ENCODE measurements around the gene POLR3GL.
"Not testable (repeated sequence)": the region's sequence is repeated elsewhere in the genome, so short reads cannot be mapped to it uniquely, and the experiment has no call there.

Gene POLR3GL, protein sequence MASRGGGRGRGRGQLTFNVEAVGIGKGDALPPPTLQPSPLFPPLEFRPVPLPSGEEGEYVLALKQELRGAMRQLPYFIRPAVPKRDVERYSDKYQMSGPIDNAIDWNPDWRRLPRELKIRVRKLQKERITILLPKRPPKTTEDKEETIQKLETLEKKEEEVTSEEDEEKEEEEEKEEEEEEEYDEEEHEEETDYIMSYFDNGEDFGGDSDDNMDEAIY

DNA sequence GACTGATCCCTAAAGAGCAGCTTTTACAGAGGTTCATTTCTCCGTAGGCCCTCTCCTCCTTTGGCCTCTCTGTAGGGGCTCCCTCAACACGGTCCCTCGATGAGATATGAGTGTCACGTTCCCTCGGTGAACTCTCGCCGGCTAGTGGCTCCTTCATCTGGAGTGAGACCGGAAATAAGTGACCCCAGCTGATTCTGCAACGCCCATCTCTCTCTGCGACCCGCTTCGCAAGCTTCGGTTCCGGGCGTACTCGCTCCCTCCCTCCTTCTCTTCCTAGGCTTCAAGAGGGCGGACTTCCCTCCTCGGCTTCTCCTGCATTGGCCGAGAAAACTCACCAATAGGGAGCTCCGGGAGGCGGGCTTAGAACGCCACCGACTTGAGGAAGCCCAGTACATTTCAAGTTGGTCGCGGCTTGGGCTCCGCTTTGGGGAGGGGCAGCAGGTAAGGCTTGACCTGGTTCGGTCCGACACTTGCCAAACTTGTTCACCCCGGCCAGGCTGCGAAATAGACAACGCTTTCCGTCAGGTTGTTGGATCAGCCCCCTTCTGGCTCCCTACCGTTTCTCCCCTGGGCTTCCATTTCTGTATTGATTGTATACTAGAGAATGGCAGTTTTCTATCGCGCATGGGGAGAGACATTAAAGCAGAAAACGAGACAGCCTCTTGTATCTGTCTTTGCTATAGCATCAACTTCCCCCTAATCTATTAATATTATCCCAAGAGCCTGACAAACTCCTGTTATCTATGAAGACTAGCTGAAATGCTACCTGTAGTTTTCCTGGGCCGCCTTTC is at the start of gene POLR3GL, which contains the start of gene ANKRD34A:
POLR3GL (plus strand) TSS at position 363 of the 791 bp plus-strand sequence. CDS start 10,176 bp downstream, outside the sequence.
ANKRD34A (minus strand) TSS at position 248 of the 791 bp plus-strand sequence. CDS start 2,816 bp downstream, outside the sequence.
- peak; percentile 99 for FAIRE-seq

DNA sequence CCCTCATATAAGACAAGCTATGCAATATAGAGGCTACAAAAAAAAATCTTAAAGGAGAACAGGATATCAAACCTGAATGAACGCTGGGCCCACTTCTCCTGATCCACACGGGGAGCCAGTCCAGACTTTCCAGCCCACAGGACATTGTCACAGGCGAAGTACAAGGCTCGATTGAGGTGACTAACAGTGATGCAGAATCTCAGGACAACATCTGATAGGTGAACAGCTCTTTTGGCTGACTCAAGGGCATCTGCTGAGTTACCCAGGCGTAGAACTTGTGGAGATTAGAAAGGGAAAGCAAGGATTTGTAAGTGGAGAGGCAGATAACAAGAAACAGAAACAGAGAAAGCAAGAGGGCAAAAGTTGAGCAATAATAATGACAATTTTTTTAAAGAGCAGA is 47.7 kb upstream of the POLR3GL start:
- FAIRE-seq: no peak

DNA sequence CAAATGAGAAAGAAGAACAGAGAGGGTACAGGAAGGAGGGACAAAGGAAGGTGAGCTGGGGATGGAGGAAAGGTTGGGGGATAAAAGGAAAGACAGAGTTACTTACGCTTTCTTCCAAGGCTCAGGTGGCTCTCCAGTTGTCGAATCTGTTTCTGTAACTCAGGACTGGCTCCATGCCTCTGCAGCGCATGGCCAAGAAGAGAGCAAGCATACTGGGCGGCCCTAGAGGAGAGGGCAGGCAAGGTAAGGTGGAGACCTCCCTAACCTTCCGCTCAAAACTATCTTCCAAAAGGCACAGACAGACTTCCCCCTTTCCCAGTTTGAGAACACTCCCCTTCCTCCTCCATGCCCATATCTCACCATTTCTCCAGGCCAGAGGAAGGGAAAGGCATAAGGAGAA is 46.9 kb upstream of the POLR3GL start:
- FAIRE-seq: no peak

DNA sequence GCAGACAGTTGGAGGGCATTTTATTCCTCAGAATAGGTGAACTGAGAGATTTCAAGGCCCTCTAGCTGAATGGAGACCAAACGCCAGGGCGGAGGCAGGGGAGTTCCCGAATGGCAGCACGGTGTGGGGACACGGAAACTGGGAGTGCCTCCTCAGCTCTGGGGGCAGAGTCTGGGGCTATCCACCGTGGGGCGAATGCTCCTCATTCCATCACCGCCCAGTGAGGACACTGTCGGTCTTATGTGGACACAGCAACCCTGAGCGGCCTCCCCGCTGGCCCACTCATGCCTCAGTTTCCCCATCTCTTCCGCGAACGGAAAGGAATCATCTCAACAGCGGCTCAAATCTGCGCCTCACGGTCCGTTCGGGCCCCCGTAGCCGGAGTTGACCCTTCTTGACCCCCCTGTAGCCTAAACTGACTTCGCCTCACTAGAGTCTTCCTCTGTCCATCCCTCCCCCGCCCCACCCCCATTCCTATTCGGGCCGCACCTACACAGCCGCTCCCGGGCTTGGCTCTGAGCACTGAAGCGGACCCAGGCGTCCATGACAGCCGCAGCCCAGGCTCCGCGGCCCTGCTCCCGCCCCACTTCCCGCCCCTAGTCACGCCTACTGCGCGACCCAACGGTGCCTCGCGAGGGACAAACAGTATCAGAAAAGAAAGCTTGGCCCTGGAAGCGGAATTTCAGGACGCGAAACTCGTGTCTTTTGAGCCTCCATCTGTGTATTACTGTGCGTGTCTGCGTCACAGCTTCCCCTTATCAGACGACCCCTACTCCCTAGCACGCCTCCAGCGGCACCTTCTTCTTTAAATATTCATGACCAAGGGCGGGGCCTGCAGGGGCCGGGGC is 46.1 kb upstream of the POLR3GL start, which contains the start of gene PEX11B:
PEX11B (minus strand) TSS at position 574 of the 848 bp plus-strand sequence; CDS start at position 545, 29 bp downstream.
- peak; percentile 81 for FAIRE-seq

DNA sequence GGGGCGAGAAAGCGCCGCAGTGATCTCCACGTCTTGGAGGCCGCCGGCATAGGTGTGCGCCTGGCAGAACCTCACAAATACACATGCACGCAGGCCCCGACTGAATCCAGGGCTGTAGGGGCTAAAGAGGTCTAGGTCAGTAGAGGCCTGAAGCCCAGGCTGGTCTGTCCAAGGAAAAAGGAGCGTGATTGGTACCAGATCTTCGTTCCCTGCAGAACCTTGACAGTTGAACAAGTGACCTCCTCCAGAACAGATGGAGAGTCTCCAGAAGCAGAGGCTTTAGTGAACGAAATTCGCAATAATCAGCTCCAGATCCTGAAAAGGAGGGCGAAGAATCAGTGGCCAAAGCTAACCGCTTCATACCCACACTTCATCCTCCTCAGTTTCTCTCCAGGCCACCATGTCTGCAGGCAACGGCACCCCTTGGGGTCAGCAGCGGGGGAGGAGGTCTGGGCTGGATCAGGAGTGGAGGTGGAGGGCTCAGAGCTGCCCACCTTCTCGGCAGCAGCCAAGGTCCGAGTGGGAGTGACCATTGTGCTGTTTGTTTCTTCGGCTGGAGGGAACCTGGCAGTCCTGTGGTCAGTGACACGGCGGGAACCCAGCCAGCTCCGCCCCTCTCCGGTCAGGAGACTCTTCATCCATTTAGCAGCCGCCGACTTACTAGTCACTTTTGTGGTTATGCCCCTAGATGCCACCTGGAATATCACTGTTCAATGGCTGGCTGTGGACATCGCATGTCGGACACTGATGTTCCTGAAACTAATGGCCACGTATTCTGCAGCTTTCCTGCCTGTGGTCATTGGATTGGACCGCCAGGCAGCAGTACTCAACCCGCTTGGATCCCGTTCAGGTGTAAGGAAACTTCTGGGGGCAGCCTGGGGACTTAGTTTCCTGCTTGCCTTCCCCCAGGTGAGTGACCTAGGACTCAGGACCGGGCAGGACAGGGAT is 45.2 kb upstream of the POLR3GL start:
- no peak for FAIRE-seq

DNA sequence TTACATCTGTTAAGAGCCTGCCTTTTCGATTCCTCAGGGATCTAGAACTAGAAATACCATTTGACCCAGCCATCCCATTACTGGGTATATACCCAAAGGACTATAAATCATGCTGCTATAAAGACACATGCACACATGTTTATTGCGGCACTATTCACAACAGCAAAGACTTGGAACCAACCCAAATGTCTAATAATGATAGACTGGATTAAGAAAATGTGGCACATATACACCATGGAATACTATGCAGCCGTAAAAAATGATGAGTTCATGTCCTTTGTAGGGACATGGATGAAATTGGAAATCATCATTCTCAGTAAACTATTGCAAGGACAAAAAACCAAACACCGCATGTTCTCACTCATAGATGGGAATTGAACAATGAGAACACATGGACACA is 44.2 kb upstream of the POLR3GL start:
- not testable (repeated sequence) for FAIRE-seq

DNA sequence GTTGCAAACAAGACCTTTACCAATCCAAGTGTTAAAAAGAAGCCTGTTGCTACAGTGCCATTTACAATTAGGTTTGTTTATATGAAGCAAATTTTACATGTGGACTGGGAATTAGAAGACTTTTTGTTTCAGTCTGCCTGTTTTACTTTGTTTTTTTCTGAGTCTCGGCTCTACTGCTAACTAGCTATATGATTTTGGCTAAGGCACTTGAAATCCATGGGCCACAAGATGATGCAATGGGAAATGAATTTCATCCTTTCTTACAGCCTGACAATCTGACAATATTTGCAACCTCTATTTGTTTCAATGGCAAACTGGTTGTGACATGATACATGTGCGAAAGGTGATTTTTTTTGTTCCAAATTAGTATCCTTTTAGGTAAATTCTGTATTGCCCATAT is 42.2 kb upstream of the POLR3GL start:
- no peak for FAIRE-seq

DNA sequence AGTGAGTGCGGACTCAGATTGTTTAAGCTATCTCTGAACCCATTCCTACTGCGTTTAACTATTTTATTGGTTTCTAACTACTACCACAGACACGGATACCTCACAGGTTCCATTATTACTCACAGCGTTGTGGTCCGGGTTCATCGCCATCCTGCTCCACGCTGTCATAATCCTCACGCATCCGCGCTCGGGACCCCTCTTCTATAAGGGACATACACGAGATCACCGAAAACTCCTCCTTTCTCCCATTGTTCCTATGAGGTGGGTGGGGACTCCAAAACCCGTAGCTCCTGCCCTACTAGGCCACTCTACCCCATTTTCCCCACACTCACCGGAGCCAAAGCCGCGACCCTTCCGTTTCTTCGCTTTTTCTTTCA is 37.8 kb upstream of the POLR3GL start:
- no peak for FAIRE-seq

DNA sequence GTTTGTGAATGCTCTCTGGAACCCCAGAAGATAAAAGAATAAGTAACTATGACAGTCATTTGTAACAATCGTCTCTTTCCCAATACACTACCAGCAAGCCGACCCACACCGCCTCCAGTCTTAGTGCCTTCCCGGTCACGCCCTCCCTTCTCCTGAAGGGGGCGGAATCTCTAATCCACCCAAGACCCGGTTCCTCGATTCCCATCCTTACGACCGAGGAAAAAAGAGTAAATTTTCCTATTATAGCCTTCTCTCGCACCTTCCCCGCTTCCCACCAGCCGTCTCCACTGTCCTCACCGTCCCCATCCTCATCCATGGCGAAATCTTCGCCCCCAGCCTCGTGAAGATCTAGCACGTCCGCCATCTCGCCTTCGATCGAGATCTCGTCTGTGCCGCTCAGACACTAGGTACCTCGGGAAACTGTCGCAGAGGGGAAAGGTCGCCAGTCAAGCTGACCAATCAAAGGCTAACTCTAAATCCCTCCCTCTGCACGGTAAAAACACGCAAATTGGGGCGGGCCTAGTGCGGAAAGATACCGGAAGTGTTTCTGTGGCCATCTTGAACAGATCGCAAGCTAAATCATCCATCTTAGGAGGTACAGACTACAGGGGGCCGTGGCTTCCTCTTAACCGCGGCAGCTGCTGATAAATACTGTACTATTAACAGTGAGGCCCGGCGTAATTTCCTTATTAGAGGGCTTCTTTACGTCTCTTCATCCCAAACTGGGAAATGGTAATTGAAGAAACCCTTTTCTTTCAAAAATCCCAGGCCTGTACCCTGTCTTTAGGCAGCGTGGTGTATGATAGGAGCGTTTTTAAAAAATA is 37.2 kb upstream of the POLR3GL start, which contains the start of gene RBM8A:
RBM8A (minus strand) TSS at position 422 of the 824 bp plus-strand sequence; CDS start at position 364, 58 bp downstream.
- FAIRE-seq: peak; percentile 98

DNA sequence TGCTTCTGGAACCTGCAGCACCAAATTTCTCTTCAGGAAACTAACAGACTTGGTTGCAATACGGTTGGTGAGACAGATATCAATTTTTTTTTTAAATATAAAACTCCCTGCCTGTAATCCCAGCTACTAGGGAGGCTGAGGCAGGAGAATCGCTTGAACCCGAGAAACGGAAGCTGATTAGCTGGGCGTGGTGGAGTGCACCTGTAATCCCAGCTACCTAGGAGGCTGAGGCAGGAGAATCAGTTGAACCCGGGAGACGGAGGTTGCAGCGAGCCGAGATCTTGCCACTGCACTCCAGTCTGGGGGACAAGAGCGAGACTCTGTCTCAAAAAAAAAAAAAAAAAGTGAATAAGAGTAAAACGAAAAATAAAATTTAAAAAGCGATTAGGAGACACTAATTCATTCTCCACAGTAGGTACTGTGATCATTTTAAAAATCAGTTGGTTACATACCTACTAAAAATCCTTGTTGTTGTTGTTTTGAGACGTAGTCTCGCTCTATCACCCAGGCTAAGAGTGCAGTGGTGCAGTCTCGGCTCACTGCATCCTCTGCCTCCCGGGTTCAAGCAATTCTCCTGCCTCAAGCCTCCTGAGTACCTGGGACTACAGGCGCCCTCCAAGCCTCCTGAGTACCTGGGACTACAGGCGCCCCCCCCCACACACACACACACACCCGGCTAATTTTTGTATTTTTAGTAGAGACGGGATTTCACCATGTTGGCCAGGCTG is 36.4 kb upstream of the POLR3GL start:
- FAIRE-seq: no peak

DNA sequence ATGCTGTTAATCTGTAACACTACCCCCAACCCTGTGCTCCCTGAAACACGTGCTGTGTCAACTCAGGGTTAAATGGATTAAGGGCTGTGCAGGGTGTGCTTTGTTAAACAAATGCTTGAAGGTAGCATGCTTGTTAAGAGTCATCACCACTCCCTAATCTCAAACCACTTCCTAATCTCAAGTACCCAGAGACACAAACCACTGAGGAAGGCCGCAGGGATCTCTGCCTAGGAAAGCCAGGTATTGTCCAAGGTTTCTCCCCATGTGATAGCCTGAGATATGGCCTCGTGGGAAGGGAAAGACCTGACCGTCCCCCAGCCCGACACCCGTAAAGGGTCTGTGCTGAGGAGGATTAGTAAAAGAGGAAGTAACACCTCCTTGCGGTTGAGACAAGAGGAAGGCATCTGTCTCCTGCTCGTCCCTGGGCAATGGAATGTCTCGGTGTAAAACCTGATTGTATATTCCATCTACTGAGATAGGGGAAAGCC is 31.9 kb upstream of the POLR3GL start:
- not testable (repeated sequence) for FAIRE-seq

DNA sequence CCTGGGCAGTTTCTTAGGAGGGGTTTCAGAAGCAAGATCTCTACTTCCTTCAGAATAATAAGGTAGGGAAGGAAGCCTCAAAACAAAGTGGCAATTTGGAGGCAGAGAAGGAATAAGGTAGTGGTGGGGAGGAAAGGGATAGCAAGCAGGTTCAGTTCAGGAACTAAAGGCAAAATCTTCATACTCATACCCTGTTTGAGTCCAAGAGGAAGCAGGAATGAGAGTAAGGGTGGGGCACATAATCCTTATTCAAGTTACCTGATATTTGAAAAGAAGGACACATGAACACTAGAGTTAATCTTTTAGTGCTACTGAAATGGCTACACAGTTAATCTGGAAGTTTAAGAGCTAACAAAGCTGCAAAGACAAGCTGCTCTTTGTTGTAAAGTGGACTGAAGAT is 28.8 kb upstream of the POLR3GL start:
- FAIRE-seq: no peak

DNA sequence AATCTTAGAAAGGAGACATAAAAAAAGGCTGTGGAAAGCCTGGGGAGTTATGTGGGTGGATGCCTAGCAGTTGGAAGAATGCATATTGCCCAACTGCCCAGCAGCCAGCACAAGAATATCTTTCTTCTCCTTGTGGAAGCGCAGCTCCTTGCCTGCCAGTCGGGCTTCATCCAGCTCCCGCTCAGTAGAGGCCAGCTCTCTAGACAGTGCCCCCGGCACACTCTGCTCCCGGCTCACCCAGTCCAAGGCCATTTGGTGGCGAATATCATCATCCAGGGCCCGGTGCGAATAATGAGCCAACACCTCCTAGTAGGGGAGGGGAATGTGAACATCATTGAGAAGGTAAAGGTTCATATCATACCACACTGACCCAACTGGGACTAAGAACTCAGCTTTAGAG is 28.2 kb upstream of the POLR3GL start:
- FAIRE-seq: no peak

DNA sequence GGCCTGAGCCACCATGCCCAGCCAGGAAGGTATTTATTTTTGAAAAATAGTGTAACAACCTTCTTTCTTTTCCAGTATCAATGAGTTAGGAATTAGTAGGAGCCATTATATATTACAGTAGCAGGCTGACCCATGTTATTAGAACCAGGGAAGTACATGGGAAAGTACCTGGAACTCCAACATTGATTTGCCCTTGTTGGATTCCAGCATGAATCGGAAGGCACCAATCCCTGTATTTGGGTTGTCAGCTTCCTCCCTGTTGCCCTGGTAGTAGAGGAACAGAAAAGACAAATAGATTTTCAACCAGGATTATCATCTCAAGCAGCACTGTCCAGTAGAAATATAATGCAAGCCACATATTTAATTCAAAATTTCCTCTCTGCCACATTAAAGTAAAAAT is 27.1 kb upstream of the POLR3GL start:
- FAIRE-seq: no peak

DNA sequence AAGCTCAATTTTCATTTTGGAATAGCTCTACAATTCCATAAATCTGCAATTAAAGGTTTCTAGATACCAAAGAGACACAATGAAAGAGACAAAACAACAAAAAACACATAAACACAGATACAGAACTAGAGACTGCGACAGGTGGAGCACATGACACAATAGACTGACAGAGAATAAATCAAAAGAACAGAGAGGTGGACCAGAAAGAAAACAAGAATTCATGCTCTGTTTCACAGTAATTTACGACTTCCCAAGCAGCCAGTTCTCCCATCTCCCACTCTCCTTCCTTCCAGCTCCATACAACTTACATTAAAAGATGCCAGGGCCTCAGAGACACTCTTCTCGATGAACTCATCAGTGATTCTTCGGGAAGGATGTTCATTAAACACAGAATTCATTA is 22.1 kb upstream of the POLR3GL start:
- FAIRE-seq: no peak

DNA sequence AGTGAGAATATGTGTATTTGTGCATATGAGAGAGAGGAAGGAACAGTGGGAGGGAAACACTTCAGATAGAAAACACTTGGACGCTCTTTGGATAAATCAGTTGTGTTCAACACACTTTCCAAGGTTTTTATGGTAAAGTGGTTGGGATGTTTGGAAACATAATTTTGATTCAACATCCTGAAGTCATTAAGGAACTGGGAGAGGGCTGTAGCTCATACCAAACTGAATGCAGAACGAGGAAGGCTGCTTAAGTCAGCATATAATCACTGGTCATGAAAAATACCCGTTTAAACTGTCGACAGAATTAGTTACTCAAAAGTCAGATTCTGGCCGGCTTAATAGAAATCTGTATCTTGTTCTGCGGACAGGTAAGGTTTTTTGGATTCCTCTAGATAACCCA is 21.6 kb upstream of the POLR3GL start:
- FAIRE-seq: no peak

DNA sequence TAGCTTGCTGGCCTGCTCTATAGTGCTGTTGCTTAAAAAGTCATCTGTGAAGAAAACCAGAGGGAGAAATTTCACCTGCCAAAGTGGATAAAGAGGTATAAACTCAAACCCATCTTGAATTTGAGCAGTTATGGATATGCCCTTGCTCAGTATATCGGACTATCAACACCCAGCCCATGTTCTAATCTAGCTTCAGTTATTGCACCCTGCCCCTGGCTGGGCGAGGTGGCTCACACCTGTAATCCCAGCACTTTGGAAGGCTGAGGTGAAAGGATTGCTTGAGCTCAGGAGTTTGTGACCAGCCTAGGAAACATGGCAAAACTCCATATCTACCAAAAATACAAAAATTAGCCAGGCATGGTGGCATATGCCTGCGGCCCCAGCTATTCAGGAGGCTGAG is 20.0 kb upstream of the POLR3GL start:
- FAIRE-seq: no peak

DNA sequence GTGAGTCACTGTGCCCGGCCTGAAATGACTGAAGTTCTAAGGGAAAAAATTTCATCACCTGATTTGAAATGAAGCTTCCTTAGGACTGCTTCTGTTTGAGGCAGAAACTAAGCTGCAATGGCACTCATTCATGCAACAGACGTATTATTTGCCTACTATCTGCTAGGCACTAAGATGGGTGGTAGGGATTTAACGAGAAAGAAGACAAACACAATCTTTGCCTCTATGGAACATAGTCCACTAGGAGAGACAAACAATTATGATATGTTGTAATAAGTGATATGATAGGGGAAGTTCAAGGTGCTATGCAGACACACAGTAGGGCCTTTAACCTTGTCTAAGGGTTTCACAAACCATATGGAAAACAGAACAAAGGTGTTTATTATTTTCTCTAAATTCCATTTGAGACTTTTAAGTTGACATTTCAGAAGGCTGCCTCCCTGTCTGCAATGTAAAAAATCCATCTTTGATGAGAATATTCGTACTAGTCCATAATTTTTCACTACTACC is 18.0 kb upstream of the POLR3GL start:
- no peak for FAIRE-seq

DNA sequence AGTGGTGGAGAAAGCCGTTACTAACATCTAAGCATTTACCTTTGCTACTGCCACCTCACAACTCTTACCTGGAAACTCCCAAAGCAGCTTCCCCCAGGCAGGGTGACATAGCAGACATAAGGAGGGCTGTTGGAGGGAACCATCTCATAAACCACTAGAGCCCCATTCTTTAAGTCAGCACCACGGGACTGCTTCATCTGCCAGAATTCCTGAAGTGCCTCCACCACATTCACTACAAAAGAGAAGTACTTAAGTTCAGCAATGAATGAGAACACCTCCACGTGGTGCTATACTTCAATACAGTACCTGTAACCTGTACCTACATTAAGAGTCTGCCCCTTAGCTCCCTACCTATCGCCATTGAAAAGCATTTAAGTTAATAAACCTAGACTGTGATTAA is 16.9 kb upstream of the POLR3GL start:
- FAIRE-seq: no peak

DNA sequence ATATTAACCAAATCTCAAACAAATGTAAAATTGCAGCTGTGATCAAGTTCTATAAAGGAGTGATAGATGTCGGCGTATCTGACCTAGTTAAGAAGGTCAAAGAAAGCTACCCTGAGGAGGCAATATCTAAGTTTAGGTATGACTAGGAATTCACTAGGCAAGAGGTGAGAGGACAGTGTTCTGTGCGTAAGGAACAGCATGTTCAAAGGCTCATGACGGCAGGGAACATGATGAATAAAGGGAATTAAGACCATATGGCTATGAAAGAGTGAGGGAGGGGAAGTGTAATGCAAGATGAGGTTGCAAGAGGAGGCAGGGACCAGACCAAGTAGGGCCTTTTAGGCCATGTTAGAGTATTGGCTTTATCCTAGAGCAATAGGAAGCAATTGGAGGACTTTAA is 15.3 kb upstream of the POLR3GL start:
- FAIRE-seq: no peak
